ENCODE results near the gene PIP5K1C. TPM values are rescaled to one million over a fixed set of nuclear protein-coding genes. Genes with fewer than 3 reads are reported as not detected.

Gene PIP5K1C
- total and polyA plus RNA-seq, 10 of the 15 experiments (the other 5 are each of a cell fraction or from before 2014, with no cell fraction given): 0.39 to 19.6 (median 5.3) TPM

DNA sequence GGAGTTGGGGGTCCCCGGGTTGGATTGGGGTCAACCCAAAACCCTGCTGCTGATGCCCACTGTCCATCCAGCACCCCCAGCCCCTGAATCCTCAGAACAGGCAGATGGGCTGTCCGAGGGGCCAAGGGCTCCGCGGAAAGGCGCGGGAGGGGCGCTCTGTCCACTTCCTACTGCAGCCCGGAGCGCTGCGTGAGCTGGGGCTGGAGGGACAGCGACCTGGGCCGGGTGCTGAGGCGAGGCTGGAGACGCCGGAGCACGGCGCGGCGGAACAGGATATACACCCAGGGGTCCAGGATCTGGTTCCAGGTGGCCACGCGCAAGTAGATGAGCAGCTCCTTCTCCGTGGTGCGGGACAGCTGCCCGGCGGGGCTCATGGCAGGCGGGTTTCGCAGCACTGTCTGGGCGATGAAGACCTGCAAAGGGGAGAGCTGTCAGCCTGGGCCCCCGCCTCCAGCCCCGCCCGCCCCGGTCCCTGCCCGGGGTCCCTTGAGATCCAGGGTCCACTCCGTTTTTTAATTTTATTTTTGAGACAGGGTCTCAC, 104.7 kb downstream of the PIP5K1C start (continued):
- TF ChIP-seq, protein P1, sequence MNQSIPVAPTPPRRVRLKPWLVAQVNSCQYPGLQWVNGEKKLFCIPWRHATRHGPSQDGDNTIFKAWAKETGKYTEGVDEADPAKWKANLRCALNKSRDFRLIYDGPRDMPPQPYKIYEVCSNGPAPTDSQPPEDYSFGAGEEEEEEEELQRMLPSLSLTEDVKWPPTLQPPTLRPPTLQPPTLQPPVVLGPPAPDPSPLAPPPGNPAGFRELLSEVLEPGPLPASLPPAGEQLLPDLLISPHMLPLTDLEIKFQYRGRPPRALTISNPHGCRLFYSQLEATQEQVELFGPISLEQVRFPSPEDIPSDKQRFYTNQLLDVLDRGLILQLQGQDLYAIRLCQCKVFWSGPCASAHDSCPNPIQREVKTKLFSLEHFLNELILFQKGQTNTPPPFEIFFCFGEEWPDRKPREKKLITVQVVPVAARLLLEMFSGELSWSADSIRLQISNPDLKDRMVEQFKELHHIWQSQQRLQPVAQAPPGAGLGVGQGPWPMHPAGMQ (IDR thresholded peaks at IDR 0.05; ENCODE audit: borderline replicate concordance): no peak

DNA sequence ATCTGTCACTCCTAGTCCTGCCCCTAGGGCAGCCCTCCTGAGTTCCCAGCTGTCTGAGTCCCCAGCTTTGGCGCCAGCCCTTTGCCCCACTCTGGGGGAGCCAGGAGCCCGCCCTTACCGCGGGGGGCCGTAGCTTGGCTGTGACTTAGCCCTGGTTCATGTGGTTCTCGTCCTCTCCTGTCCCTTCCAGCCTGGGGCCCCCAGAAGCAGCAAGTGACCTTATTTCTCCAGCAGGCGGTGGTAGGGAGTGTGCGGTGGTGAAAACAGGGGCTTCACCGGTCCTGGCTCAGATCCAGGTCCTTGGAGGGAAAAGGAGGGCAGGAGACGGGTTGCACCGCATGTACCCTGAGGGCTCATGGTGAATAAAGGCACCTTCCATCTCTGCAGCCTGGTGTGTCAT, 107.1 kb downstream of the PIP5K1C start:
- Histone ChIP-seq H3K27me3 (replicated peaks in 1 of 2; ENCODE audit: control insufficient read depth in 2 of 2, insufficient read depth in 2 of 2, low read length in 1 of 2) (no peaks in the 10 kb centered on the region), H4K20me1 (ENCODE audit: control insufficient read depth, insufficient read depth) (no peaks in the 10 kb centered on the region), H3K79me2 (ENCODE audit: control insufficient read depth, insufficient read depth, low read length) (no peaks in the 10 kb centered on the region), H3K36me3 (ENCODE audit: control insufficient read depth in 2 of 2, insufficient read depth in 2 of 2, low read length in 1 of 2) (no peaks in the 10 kb centered on the region), H3K9me3 (replicated peaks; ENCODE audit: control insufficient read depth, insufficient read depth, low read length) (peaks cover 2% of the 10 kb centered on the region; the same call in 1 of the 3 replicates), H3K27ac (ENCODE audit: control insufficient read depth, insufficient read depth) (no peak overlapping the region), H3K9ac (ENCODE audit: control insufficient read depth, insufficient read depth, low read length) (no peak overlapping the region), H3K4me1 (ENCODE audit: control insufficient read depth, insufficient read depth, low read length) (no peaks in the 10 kb centered on the region), H2AFZ (ENCODE audit: control insufficient read depth, low read depth, low read length) (no peak overlapping the region), H3K4me2 (ENCODE audit: control insufficient read depth, insufficient read depth) (no peak overlapping the region), H3K4me3 (no peak overlapping the region)
- POLR2A ChIA-PET: no interaction called here
- in situ Hi-C loops (cut with MboI): no loop called here
- no peak for DNase-seq (ENCODE audit: low read depth, low spot score)
- intact Hi-C loops (cut with micrococcal nuclease; ENCODE audit: unreplicated experiment): no loop called here
- RAD21 ChIA-PET (ENCODE audit: unreplicated experiment): no interaction called here
- CTCF ChIA-PET: interaction anchor here (1.3 kb wide), 2 partner anchors 9 to 30 kb away, joined by 3 to 4 read pairs; no protein-coding TSS in a partner anchor
- FAIRE-seq: no peak
- SMC1A ChIA-PET (ENCODE audit: uncharacterized antibody, unreplicated experiment): no interaction called here
- 23% methylated on average over 11 of the region's 11 CpGs for WGBS (ENCODE audit: insufficient coverage, insufficient replicate concordance, low lambda C conversion rate, missing lambda C conversion rate)
- no TSS peak for BruUV-seq (replicated peaks)
- ATAC-seq: no peak
- no peak for TF ChIP-seq SMARCA5 (IDR thresholded peaks at IDR 0.05)
- TF ChIP-seq, protein P2, sequence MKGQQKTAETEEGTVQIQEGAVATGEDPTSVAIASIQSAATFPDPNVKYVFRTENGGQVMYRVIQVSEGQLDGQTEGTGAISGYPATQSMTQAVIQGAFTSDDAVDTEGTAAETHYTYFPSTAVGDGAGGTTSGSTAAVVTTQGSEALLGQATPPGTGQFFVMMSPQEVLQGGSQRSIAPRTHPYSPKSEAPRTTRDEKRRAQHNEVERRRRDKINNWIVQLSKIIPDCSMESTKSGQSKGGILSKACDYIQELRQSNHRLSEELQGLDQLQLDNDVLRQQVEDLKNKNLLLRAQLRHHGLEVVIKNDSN (IDR thresholded peaks at IDR 0.05; ENCODE audit: borderline replicate concordance, extremely low read length, insufficient read depth, low read depth, low read length): no peak
- no peak for TF ChIP-seq KLF5 (IDR thresholded peaks at IDR 0.05; ENCODE audit: partially characterized antibody)
- TF ChIP-seq, protein P3, sequence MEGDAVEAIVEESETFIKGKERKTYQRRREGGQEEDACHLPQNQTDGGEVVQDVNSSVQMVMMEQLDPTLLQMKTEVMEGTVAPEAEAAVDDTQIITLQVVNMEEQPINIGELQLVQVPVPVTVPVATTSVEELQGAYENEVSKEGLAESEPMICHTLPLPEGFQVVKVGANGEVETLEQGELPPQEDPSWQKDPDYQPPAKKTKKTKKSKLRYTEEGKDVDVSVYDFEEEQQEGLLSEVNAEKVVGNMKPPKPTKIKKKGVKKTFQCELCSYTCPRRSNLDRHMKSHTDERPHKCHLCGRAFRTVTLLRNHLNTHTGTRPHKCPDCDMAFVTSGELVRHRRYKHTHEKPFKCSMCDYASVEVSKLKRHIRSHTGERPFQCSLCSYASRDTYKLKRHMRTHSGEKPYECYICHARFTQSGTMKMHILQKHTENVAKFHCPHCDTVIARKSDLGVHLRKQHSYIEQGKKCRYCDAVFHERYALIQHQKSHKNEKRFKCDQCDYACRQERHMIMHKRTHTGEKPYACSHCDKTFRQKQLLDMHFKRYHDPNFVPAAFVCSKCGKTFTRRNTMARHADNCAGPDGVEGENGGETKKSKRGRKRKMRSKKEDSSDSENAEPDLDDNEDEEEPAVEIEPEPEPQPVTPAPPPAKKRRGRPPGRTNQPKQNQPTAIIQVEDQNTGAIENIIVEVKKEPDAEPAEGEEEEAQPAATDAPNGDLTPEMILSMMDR (IDR thresholded peaks at IDR 0.05 in 2 of 3, conservative IDR thresholded peaks at IDR 0.05 in 1 of 3; ENCODE audit: control insufficient read depth in 2 of 3, extremely low read depth in 1 of 3, insufficient read depth in 1 of 3, low read depth in 3 of 3, low read length in 3 of 3): no peak
- no peak for TF ChIP-seq HCFC1 (IDR thresholded peaks at IDR 0.05; ENCODE audit: low read length)
- TF ChIP-seq, protein P4, sequence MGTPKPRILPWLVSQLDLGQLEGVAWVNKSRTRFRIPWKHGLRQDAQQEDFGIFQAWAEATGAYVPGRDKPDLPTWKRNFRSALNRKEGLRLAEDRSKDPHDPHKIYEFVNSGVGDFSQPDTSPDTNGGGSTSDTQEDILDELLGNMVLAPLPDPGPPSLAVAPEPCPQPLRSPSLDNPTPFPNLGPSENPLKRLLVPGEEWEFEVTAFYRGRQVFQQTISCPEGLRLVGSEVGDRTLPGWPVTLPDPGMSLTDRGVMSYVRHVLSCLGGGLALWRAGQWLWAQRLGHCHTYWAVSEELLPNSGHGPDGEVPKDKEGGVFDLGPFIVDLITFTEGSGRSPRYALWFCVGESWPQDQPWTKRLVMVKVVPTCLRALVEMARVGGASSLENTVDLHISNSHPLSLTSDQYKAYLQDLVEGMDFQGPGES (IDR thresholded peaks at IDR 0.05): no peak
- TF ChIP-seq CBFB (IDR thresholded peaks at IDR 0.05; ENCODE audit: low read depth): no peak
- no peak for TF ChIP-seq SMAD1 (IDR thresholded peaks at IDR 0.05; ENCODE audit: low read depth, partially characterized antibody)
- TF ChIP-seq, protein P5, sequence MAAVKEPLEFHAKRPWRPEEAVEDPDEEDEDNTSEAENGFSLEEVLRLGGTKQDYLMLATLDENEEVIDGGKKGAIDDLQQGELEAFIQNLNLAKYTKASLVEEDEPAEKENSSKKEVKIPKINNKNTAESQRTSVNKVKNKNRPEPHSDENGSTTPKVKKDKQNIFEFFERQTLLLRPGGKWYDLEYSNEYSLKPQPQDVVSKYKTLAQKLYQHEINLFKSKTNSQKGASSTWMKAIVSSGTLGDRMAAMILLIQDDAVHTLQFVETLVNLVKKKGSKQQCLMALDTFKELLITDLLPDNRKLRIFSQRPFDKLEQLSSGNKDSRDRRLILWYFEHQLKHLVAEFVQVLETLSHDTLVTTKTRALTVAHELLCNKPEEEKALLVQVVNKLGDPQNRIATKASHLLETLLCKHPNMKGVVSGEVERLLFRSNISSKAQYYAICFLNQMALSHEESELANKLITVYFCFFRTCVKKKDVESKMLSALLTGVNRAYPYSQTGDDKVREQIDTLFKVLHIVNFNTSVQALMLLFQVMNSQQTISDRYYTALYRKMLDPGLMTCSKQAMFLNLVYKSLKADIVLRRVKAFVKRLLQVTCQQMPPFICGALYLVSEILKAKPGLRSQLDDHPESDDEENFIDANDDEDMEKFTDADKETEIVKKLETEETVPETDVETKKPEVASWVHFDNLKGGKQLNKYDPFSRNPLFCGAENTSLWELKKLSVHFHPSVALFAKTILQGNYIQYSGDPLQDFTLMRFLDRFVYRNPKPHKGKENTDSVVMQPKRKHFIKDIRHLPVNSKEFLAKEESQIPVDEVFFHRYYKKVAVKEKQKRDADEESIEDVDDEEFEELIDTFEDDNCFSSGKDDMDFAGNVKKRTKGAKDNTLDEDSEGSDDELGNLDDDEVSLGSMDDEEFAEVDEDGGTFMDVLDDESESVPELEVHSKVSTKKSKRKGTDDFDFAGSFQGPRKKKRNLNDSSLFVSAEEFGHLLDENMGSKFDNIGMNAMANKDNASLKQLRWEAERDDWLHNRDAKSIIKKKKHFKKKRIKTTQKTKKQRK (IDR thresholded peaks at IDR 0.05; ENCODE audit: low read depth, low read length): no peak
- no peak for TF ChIP-seq ESRRA (IDR thresholded peaks at IDR 0.05; ENCODE audit: low read length)
- no peak for TF ChIP-seq RB1 (IDR thresholded peaks at IDR 0.05; ENCODE audit: borderline replicate concordance)
